ENCODE measurements around the gene ACSM6.

Gene ACSM6

GRCh38 chr10:95214793-95215192 lies 20.8 kb downstream of the ACSM6 start:
- TF ChIP-seq TOX (CRISPR knock-in tag; IDR thresholded peaks at IDR 0.05; ENCODE audit: borderline replicate concordance) (no peak), ISL1 (CRISPR knock-in tag; IDR thresholded peaks at IDR 0.05) (no peak), ZFP3 (CRISPR knock-in tag; IDR thresholded peaks at IDR 0.05) (no peak), TSHZ2 (CRISPR knock-in tag; IDR thresholded peaks at IDR 0.05) (no peak), RARB (CRISPR knock-in tag; IDR thresholded peaks at IDR 0.05) (no peak), ARNTL (CRISPR knock-in tag; IDR thresholded peaks at IDR 0.05; ENCODE audit: borderline replicate concordance, low read depth) (no peak), CSDC2 (CRISPR knock-in tag; IDR thresholded peaks at IDR 0.05) (no peak), ZFP30 (CRISPR knock-in tag; IDR thresholded peaks at IDR 0.05) (no peak), SNAI2 (CRISPR knock-in tag; IDR thresholded peaks at IDR 0.05) (no peak), CREB5 (CRISPR knock-in tag; IDR thresholded peaks at IDR 0.05; ENCODE audit: low read depth) (no peak), BACH2 (CRISPR knock-in tag; IDR thresholded peaks at IDR 0.05; ENCODE audit: borderline replicate concordance) (no peak), POU6F1 (CRISPR knock-in tag; IDR thresholded peaks at IDR 0.05; ENCODE audit: borderline replicate concordance, low read depth) (no peak), ZNF565 (CRISPR knock-in tag; conservative IDR thresholded peaks at IDR 0.05; ENCODE audit: low read depth) (no peak), OSR1 (CRISPR knock-in tag; IDR thresholded peaks at IDR 0.05) (no peak), CSRNP3 (CRISPR knock-in tag; IDR thresholded peaks at IDR 0.05) (no peak)
- no peak for ATAC-seq

- no peak for ATAC-seq
- no peak for TF ChIP-seq POU6F1 (CRISPR knock-in tag; IDR thresholded peaks at IDR 0.05; ENCODE audit: borderline replicate concordance, low read depth)
- TF ChIP-seq ESRRG (CRISPR knock-in tag; IDR thresholded peaks at IDR 0.05): no peak
- no peak for TF ChIP-seq RARB (CRISPR knock-in tag; IDR thresholded peaks at IDR 0.05)
- no peak for TF ChIP-seq CREB5 (CRISPR knock-in tag; IDR thresholded peaks at IDR 0.05; ENCODE audit: low read depth)
- no peak for TF ChIP-seq ARNTL (CRISPR knock-in tag; IDR thresholded peaks at IDR 0.05; ENCODE audit: borderline replicate concordance, low read depth)
- no peak for TF ChIP-seq BACH2 (CRISPR knock-in tag; IDR thresholded peaks at IDR 0.05; ENCODE audit: borderline replicate concordance)
- TF ChIP-seq ZNF565 (CRISPR knock-in tag; conservative IDR thresholded peaks at IDR 0.05; ENCODE audit: low read depth): no peak
- TF ChIP-seq ZFP30 (CRISPR knock-in tag; IDR thresholded peaks at IDR 0.05): no peak
- TF ChIP-seq ZNF8 (CRISPR knock-in tag; IDR thresholded peaks at IDR 0.05): no peak
- TF ChIP-seq ZNF70 (CRISPR knock-in tag; IDR thresholded peaks at IDR 0.05): no peak
- no peak for TF ChIP-seq OSR1 (CRISPR knock-in tag; IDR thresholded peaks at IDR 0.05)
- TF ChIP-seq SNAI2 (CRISPR knock-in tag; IDR thresholded peaks at IDR 0.05): no peak
- TF ChIP-seq CSDC2 (CRISPR knock-in tag; IDR thresholded peaks at IDR 0.05): no peak
Observed at GRCh38 chr10:95217476-95217875, 23.4 kb downstream of the ACSM6 start.

GRCh38 chr10:95220539-95220938 lies 26.5 kb downstream of the ACSM6 start:
- ATAC-seq: no peak
- TF ChIP-seq RARB (CRISPR knock-in tag; IDR thresholded peaks at IDR 0.05): no peak
- no peak for TF ChIP-seq TOX (CRISPR knock-in tag; IDR thresholded peaks at IDR 0.05; ENCODE audit: borderline replicate concordance)
